Breast epithelium (tissue), 3 donors: Measurements from ENCODE around the gene MAD2L1BP.
"Not testable (repeated sequence)": the region's sequence is repeated elsewhere in the genome, so short reads cannot be mapped to it uniquely, and the experiment has no call there.

Experiments used
- POLR2A ChIP-seq: fragments of 450-650 bp; IDR thresholded peaks from one replicate; pipeline ENCODE4 v1.6.1; 2016; ENCODE audit warnings: antibody characterized with exemption, mild to moderate bottlenecking, moderate library complexity
- POLR2AphosphoS5 ChIP-seq, 3 donors: sonication (generic); formaldehyde crosslinking; IDR thresholded peaks; one replicate each; pipeline ENCODE4 v1.6.1; 2017; ENCODE audit warnings: antibody characterized with exemption in 3 of 3
- TF ChIP-seq, protein P1 (sequence below), 3 donors: fragments of 450-650 bp; IDR thresholded peaks; one replicate each; pipeline ENCODE4 v1.5.1; 2016 to 2017; ENCODE audit warnings: antibody characterized with exemption in 3 of 3, mild to moderate bottlenecking in 3 of 3, moderate library complexity in 3 of 3

DNA sequence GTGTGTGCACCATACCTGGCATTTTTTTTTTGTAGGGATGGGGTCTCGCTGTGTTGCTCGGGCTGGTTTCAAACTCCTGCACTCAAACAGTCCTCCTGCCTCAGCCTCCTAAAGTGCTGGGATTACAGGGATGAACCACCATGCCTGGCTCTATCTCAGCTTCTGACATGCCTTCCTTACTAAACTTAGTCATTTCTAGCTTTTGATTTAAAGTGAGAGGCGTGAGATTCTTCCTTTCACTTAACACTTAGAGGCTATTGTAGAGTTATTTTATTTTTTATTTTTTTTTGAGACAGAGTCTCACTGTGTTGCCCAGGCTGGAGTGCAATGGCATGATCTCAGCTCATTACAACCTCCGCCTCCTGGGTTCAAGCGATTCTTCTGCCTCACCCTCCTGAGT lies 27.3 kb downstream of the MAD2L1BP start:
- TF ChIP-seq POLR2AphosphoS5 (IDR thresholded peaks at IDR 0.05); POLR2A: not testable (repeated sequence)
- TF ChIP-seq, protein P1, sequence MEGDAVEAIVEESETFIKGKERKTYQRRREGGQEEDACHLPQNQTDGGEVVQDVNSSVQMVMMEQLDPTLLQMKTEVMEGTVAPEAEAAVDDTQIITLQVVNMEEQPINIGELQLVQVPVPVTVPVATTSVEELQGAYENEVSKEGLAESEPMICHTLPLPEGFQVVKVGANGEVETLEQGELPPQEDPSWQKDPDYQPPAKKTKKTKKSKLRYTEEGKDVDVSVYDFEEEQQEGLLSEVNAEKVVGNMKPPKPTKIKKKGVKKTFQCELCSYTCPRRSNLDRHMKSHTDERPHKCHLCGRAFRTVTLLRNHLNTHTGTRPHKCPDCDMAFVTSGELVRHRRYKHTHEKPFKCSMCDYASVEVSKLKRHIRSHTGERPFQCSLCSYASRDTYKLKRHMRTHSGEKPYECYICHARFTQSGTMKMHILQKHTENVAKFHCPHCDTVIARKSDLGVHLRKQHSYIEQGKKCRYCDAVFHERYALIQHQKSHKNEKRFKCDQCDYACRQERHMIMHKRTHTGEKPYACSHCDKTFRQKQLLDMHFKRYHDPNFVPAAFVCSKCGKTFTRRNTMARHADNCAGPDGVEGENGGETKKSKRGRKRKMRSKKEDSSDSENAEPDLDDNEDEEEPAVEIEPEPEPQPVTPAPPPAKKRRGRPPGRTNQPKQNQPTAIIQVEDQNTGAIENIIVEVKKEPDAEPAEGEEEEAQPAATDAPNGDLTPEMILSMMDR (IDR thresholded peaks at IDR 0.05), result not testable (repeated sequence)
